Measurements from ENCODE around the gene TMEM117.
A peak's percentile ranks its signal among the peaks of the same experiment; 100 is the strongest.
"Not testable (repeated sequence)": the region's sequence is repeated elsewhere in the genome, so short reads cannot be mapped to it uniquely, and the experiment has no call there.

TMEM117 gene

GRCh38 chr12:44240186-44240585 lies 404.3 kb downstream of the TMEM117 start:
- DNase-seq: no peak

DNA sequence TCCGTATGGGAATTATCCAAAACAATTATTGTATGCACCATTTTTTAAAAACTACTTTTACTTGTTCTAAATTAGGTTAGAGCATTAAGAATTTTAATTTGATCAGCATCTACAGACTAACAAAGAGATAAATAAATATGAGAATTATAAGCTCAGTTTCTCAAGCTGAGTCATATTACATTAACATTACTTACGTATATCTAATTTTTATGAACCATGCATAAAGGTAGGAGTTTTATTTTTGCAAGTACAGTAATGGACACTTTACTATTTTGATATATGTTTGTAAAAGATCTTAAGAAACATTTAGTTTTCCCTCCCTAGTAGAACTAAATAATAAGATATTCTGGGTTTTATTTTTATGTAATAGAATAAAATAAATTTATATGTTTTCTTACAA lies 410.1 kb downstream of the TMEM117 start:
- DNase-seq: no peak

DNA sequence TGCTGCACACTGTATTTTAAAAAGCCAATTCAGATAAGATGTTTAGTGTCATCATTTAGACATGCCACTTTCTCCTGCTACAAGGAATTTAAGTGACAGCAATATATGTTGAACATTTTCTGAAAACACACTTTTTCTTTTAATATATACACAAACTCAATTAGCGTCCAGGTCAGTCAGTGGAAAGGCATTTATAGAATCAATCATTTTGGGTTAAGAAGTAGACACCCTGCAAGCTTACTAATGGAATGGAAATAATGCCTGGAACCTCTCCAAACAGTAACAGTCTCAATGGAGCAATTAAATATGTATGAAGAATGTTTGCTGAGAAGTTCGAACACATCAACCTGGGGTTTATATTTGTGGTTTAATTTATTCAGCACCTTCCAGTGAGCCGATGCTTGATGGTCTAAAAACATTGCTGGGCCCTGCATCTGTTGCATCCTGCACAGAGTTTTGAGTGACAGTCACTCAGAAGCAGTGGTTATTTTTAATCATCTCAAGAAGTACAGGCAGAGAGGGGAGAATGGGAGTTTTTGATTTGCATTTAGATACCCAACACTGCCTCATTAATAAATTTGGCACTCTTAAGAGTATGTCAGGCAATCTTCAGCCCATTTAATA lies 410.7 kb downstream of the TMEM117 start:
- DNase-seq: no peak

DNA sequence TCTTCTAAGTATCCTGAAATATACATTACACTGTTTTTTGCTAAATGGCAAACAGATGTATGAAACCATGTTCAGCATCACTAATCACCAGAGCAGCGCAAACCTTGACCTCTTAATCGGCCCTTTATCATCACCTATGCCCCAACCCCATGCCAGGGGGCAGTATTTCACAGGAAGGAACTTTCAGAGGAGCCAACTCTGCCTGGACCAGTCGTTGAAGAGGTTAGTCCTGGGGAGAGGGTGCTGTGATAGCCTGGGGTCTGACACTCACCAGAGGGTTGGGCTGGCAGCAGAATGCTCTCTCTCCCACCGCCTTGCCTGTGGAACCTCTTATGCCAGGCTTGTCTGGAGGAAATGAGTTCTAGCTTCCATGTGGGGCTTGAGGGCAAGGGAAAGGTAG lies 411.7 kb downstream of the TMEM117 start:
- DNase-seq: no peak

GRCh38 chr12:44248436-44248835 lies 412.6 kb downstream of the TMEM117 start:
- no peak for DNase-seq

- DNase-seq: not testable (repeated sequence)
Measured at GRCh38 chr12:44250440-44250839, 414.6 kb downstream of the TMEM117 start.

- no peak for DNase-seq
Measured at GRCh38 chr12:44253338-44253856, 417.5 kb downstream of the TMEM117 start.

DNA sequence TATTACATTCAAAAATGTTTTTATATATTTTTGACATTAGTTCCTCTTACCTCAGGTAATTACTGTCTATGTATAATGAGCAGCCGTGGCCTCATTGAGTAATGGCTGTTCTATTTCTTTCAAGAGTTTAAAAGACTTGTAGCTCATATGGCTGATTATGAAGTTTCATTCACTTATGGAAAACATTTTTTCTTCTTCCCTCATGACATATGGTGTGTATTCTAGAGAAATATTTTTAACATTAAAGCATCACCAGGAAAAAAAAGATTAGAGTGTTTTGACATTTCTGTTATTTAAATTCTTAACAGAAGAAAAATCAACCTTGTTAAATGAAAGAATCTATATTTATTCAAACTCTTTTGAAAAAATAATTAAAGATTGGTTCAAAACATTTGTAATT lies 422.4 kb downstream of the TMEM117 start:
- no peak for DNase-seq

DNA sequence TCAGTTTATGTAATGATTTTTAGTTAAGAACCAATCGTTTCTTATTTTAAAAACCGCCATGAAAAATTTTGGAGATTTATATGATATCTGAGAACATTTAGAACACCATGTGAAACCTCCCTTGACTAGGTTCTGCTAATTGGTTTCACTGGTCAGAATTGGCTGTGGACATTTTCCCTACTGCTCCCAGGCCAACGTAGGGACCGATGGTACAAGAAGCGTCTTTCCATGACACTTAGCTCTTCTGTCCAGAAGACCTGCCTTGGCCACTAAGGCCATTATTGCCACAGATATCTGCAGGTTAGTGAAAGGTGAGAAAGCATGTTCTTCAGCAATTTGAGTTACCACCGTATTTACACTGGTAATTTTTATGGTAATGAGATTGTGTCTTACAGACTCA lies 424.0 kb downstream of the TMEM117 start:
- no peak for DNase-seq

DNA sequence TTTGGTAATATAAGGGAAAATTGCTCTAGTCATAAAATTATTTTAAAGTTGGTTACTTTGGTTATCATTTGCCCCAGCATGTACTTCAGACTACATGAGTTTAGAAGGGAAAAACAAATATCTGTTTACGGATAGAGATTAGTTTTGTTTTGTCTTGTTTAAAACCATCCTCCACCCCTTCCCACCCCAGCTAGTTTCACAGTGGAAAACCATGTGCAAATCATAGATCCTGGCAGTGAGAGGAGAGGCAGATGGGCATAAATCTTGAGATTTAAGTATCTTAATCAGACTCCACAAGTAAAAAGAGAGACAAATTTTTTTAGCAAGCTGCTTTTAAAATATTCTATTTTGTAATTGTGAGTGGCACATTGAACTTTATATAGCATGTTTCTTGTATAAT lies 424.7 kb downstream of the TMEM117 start:
- no peak for DNase-seq

DNA sequence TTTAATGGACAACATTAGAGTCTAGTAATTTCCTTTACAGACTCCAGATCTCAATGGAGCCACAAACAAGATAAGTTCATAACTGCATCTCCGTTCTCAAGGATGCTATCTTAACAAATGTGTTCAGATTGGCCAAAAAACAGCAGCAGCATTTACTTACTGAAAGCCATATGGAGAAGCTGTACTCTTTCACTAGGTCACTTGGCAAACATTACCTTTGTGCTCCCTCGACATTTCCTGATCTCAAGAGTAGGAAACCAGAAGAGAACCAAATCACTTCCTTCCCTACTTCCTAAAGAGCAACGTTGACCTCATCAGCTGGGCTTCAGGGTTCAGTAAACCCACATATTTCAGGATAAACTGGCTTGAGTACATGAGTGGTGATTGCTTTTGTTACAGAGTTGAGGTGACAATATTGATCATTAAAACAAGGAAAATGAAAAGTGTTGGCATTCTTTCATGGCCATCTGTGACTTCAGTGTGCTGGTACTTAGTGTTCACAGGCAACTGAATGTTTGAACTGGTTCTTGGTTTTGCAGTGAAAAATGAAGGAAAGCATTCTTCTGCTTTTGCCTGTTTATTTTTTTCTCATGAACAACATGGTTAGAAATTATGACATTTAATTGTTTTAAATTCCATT lies 449.6 kb downstream of the TMEM117 start:
- DNase-seq: no peak

DNA sequence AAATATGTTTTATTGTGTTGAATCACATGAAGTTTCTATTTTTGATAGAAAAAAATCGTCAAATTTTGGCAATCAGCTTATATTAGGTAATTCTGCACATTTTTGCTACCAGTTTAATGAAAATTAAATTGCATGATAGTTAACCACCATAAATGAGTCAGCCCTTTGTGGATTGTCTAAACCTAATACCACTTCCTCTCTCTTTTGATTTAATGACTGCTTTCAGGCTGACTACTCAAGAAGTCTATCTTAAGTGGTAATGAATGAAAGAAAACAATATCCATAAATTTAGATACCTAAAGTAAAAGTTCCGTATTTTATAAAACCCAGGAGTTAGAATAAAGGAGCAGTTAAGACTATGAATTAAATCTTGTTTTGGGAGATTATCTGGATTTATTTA lies 450.5 kb downstream of the TMEM117 start:
- no peak for DNase-seq

GRCh38 chr12:44286821-44287505 lies 451.1 kb downstream of the TMEM117 start:
- no peak for DNase-seq

GRCh38 chr12:44287545-44287944 lies 451.7 kb downstream of the TMEM117 start:
- no peak for DNase-seq

DNA sequence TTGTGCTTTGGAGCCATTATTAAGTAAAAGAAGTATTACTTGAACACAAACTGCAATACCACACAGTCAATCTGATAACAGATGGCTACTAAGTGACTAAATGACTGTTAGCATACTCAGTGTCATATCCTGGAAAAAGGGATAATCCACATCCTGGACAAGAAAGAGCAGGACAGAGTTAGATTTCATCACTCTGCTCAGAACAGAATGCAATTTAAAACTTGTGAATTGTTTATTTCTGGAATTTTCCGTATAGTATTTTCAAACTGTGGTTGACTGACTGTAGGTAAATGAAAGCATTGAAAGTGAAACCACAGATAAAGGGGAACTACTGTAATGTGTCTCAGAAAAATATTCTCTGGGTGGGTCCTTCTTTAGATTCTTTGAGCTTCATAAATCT lies 458.8 kb downstream of the TMEM117 start:
- DNase-seq: no peak

DNA sequence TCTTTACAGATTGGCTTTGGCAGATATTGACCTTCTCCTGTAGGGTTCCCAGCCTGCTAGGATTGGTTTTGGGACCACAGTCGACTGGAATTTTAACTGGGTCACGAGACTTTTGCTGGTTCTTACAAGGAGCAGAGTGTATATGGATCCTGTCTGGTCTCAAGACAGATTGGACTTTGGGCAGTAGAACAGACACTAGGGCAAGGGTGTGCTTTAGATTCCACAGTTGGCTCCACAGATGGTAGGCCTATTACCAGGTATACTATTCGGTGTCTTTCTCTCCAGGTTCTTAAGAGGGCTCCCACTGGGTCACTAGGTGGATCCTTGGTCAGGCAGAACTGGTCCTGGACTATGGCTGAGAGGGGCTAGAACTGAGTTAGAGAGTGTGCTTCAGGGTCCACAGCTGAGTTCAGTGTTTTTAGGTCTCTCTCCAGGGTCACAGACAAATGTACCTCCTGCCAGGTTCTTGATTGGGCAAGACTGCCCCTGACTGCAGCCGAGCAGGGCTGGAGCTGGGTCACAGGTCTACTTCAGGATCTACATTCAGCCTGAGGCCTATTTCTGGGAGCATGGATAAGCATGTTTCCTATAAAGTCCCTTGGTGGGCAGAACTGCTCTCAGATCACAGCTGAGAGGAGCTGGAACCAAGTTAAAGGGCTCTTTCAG lies 460.2 kb downstream of the TMEM117 start:
- DNase-seq: no peak

- no peak for DNase-seq
Measured at GRCh38 chr12:44296624-44297197, 460.8 kb downstream of the TMEM117 start.

GRCh38 chr12:44299524-44299923 lies 463.6 kb downstream of the TMEM117 start:
- DNase-seq: no peak

GRCh38 chr12:44307506-44308168 lies 471.8 kb downstream of the TMEM117 start:
- DNase-seq: no peak

- no peak for DNase-seq
Measured at GRCh38 chr12:44313188-44313587, 477.3 kb downstream of the TMEM117 start.

DNA sequence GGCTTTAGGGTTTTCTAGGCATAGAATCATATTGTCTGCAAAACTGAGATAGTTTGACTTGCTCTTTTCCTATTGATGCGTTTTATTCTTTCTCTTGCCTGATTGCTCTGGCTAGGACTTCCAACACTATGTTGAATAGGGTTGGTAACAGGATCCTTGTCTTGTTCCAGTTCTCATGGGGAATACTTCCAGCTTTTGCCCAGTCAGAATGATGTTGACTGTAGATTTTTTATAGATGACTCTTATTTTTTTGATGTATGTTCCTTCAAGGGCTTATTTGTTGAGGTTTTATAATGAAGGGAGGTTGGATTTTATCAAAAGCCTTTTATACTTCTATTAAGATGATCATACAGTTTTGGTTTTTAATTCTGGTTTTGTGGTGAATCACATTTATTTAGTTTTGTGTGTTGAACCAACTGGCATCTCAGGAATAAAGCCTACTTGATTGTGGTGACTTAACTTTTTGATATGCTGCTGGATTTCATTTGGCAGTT lies 478.2 kb downstream of the TMEM117 start:
- no peak for DNase-seq

- peak in 1 of 2 donors; percentile 11 for DNase-seq
Measured at GRCh38 chr12:44317651-44318126, 481.8 kb downstream of the TMEM117 start.
